Measurements from ENCODE around the gene CFAP61. TPM values are rescaled to one million over a fixed set of nuclear protein-coding genes. Genes with fewer than 3 reads are reported as not detected.

The CFAP61 gene
- total RNA-seq, 1 experiment from 2014 or later, result 0.28 TPM

- H3K4me1 ChIP-seq (ENCODE audit: control insufficient read depth, insufficient read depth, low read length), result no peaks in the 10 kb centered on the region
- no peak overlapping the region for H3K27ac ChIP-seq (ENCODE audit: low read length)
- BruUV-seq (replicated peaks), result no TSS peak
- ChIA-PET POLR2A (no interaction called here), CTCF (no interaction called here)
- H3K27me3 ChIP-seq (ENCODE audit: control insufficient read depth, insufficient read depth, low read length), result peaks cover 8% of the 10 kb centered on the region; the same call in 1 of the 2 replicates
- TF ChIP-seq TCF7L2 (IDR thresholded peaks at IDR 0.05; ENCODE audit: low read depth, low read length) (no peak), SIN3A (IDR thresholded peaks at IDR 0.05; ENCODE audit: borderline replicate concordance, insufficient read depth, low read depth, low read length) (no peak), REST (IDR thresholded peaks at IDR 0.05; ENCODE audit: insufficient read depth in 1 of 2, low read depth in 2 of 2, low read length in 1 of 2) (no peak), POLR2AphosphoS5 (IDR thresholded peaks at IDR 0.05; ENCODE audit: low read depth, low read length) (no peak)
- TF ChIP-seq, protein P1, sequence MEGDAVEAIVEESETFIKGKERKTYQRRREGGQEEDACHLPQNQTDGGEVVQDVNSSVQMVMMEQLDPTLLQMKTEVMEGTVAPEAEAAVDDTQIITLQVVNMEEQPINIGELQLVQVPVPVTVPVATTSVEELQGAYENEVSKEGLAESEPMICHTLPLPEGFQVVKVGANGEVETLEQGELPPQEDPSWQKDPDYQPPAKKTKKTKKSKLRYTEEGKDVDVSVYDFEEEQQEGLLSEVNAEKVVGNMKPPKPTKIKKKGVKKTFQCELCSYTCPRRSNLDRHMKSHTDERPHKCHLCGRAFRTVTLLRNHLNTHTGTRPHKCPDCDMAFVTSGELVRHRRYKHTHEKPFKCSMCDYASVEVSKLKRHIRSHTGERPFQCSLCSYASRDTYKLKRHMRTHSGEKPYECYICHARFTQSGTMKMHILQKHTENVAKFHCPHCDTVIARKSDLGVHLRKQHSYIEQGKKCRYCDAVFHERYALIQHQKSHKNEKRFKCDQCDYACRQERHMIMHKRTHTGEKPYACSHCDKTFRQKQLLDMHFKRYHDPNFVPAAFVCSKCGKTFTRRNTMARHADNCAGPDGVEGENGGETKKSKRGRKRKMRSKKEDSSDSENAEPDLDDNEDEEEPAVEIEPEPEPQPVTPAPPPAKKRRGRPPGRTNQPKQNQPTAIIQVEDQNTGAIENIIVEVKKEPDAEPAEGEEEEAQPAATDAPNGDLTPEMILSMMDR (IDR thresholded peaks at IDR 0.05), result no peak
- in situ Hi-C loops (cut with HindIII; ENCODE audit: low pct_unique_long_range_greater_than_20kb, low sequenced_read_pairs) (no loop called here), intact Hi-C loops (cut with micrococcal nuclease; ENCODE audit: unreplicated experiment) (no loop called here)
- ATAC-seq (no peak), DNase-seq (ENCODE audit: low read depth, low spot score) (no peak)
- H3K4me3 ChIP-seq (ENCODE audit: low read depth in 2 of 2, low read length in 2 of 2), result no peak overlapping the region
- no peaks in the 10 kb centered on the region for H3K9me3 ChIP-seq (ENCODE audit: control insufficient read depth, insufficient read depth, low read depth, low read length)
- H3K36me3 ChIP-seq (ENCODE audit: control insufficient read depth, insufficient read depth, low read length), result no peaks in the 10 kb centered on the region
These were observed 44.1 kb downstream of the CFAP61 start for GRCh38 chr20:20096421-20096820.

- ChIA-PET CTCF (no interaction called here), POLR2A (no interaction called here)
- H3K4me3 ChIP-seq (ENCODE audit: low read depth in 2 of 2, low read length in 2 of 2), result no peak overlapping the region
- no peaks in the 10 kb centered on the region for H3K9me3 ChIP-seq (ENCODE audit: control insufficient read depth, insufficient read depth, low read depth, low read length)
- no peaks in the 10 kb centered on the region for H3K36me3 ChIP-seq (ENCODE audit: control insufficient read depth, insufficient read depth, low read length)
- no peak overlapping the region for H3K27ac ChIP-seq (ENCODE audit: low read length)
- TF ChIP-seq, protein P1 (IDR thresholded peaks at IDR 0.05), result no peak
- no peak for TF ChIP-seq REST (IDR thresholded peaks at IDR 0.05; ENCODE audit: insufficient read depth in 1 of 2, low read depth in 2 of 2, low read length in 1 of 2)
- TF ChIP-seq TCF7L2 (IDR thresholded peaks at IDR 0.05; ENCODE audit: low read depth, low read length), result no peak
- TF ChIP-seq POLR2AphosphoS5 (IDR thresholded peaks at IDR 0.05; ENCODE audit: low read depth, low read length), result no peak
- no peak for TF ChIP-seq SIN3A (IDR thresholded peaks at IDR 0.05; ENCODE audit: borderline replicate concordance, insufficient read depth, low read depth, low read length)
- no peak for ATAC-seq
- in situ Hi-C loops (cut with HindIII; ENCODE audit: low pct_unique_long_range_greater_than_20kb, low sequenced_read_pairs) (no loop called here), intact Hi-C loops (cut with micrococcal nuclease; ENCODE audit: unreplicated experiment) (no loop called here)
- peaks cover 12% of the 10 kb centered on the region for H3K27me3 ChIP-seq (ENCODE audit: control insufficient read depth, insufficient read depth, low read length)
- no peak for DNase-seq (ENCODE audit: low read depth, low spot score)
- no peaks in the 10 kb centered on the region for H3K4me1 ChIP-seq (ENCODE audit: control insufficient read depth, insufficient read depth, low read length)
- no TSS peak for BruUV-seq (replicated peaks)
These were observed 48.5 kb downstream of the CFAP61 start for GRCh38 chr20:20100881-20101280.
